NCI-H345 treated with DMSO at 0.1 percent for 48 hours (cell line): ENCODE measurements around the gene GPM6B.
"Not testable (repeated sequence)": the region's sequence is repeated elsewhere in the genome, so short reads cannot be mapped to it uniquely, and the experiment has no call there.

ENCODE experiments used
- DNase-seq: peaks from one replicate; lab custom pipeline; 2025; ENCODE audit not compliant: unreplicated experiment; lab: John Stamatoyannopoulos, UW

Gene GPM6B

DNA sequence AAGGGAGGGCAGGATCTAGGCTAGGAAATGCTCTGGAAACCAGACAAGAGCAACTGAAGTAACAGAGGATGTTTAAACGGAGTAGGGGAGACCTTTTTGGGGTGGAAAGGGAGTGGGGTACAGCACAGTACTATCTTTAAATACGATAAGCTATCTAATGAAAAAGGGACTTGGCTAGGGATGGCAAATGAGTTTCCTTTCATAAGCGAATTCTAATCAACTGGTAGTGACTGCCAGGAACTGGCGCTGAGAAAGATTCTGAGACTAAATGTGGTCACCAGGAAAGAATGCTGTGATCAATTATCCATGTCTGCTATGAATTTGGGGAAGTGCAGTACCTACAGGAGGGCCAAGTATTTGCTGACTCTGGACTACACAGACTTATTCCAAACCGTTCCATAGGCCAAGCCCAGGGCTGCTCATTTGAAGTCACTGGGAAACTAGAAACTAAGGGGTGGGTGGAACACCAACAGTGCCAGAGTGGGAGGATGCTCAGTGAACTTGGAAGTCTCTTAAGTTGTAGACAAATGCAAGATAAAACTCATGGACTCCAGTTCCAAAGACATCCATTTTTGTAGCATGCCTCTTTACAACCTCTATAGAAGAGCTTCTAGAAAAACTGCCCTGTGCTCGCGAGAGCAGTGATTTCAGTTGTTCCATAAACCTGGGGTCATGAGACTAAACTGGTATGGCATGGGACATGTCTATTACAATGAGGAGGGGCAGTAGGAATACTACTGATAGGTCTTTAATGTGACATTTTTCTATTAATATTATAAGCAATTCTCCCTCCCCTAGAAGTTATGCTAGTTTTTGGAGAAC lies 84.4 kb downstream of the GPM6B start:
- no peak for DNase-seq

DNA sequence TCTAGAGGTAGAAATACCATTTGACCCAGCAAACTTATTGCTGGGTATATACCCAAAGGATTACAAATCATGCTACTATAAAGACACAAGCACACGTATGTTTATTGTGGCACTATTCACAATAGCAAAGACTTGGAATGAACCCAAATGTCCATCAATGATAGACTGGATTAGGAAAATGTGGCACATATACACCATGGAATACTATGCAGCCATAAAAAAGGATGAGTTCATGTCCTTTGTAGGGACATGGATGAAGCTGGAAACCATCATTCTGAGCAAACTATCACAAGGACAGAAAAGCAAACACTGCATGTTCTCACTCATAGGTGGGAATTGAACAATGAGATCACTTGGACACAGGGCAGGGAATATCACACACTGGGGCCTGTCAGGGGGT lies 86.4 kb downstream of the GPM6B start:
- not testable (repeated sequence) for DNase-seq

DNA sequence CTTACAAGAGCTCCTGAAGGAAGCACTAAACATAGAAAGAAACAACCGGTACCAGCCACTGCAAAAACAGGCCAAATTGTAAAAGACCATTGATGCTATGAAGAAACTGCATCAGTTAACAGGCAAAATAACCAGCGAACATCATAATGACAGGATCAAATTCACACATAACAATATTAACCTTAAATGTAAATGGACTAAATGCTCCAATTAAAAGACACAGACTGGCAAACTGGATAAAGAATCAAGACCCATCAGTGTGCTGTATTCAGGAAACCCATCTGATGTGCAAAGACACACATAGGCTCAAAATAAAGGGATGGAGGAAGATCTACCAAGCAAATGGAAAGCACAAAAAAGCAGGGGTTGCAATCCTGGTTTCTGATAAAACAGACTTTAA lies 90.3 kb downstream of the GPM6B start:
- not testable (repeated sequence) for DNase-seq

DNA sequence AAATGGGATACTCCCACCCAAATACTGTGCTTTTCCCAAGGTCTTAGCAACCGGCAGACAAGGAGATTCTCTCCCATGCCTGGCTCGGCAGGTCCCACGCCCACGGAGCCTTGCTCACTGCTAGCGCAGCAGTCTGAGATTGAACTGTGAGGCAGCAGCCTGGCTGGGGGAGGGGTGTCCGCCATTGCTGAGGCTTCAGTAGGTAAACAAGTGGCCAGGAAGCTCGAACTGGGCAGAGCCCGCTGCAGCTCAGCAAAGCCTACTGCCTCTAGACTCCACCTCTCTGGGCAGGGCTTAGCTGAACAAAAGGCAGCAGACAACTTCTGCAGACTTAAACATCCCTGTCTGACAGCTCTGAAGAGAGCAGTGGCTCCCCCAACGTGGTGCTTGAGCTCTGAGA lies 92.0 kb downstream of the GPM6B start:
- not testable (repeated sequence) for DNase-seq

DNA sequence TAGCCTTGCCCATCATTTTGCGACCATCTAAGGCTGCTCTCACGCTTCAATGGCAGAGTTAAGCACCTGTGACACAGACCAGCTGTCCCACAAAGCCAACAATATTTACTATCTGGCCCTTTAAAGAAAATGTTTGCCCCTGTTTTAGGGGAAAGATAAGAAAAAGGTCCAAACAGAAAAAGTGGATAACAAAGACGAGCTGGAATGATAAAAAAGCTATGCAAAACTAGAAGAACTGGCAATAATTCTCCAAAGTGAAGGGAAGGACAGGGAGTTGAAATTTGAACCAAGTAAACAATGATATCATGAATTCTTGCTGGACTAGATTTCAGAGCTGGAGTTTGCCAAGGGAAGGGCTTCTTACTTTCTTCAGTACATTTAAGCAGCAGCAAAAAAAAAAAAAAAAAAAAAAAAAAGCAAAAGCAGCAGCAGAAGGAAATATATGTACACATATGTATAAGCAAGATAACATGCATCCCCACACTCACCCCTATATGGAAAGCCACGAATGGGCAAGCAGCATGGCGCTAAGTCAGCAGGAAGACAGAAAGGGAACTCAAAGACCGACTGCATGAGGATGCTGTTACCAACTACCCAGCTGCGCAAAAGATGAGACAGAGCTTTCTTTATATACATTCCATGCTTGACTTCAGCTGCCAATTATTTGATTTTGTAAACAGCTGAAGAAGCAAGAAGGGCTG lies 94.9 kb downstream of the GPM6B start:
- no peak for DNase-seq

DNA sequence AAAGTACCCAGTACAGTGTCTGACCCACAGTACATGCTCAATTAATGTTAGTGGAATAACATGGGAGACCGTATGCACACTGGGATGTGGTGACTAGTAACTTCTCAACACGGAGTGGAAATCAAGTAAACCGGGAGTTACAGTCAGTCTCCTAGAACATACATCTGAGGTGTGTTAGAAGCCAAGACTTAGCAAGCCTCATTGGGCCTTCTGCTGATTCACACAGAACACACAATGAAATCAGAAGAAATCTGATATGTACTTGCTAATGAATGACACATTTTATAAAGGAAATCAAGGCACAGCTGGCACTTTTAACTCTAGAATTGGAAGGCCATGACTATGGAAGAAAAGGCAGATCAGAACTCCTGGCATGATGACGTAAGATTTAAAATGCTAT lies 95.5 kb downstream of the GPM6B start:
- DNase-seq: no peak
